ENCODE data around the gene SLC9A5.

- TF ChIP-seq CTCF (IDR thresholded peaks at IDR 0.05) = no peak
- TF ChIP-seq FOXJ3 (CRISPR knock-in tag; IDR thresholded peaks at IDR 0.05; ENCODE audit: borderline replicate concordance) = no peak
- no peak for TF ChIP-seq TEAD1 (CRISPR knock-in tag; IDR thresholded peaks at IDR 0.05)
- TF ChIP-seq ZBTB43 (CRISPR knock-in tag; IDR thresholded peaks at IDR 0.05) = no peak
- no peak for TF ChIP-seq ESRRA (CRISPR knock-in tag; IDR thresholded peaks at IDR 0.05; ENCODE audit: borderline replicate concordance)
- TF ChIP-seq NFYB (CRISPR knock-in tag; conservative IDR thresholded peaks at IDR 0.05; ENCODE audit: low read depth) = no peak
Observed at GRCh38 chr16:67259705-67260104, 10.9 kb downstream of the SLC9A5 start.

Data from WTC11 (cell line).